Measurements from ENCODE around the gene CEBPE.

DNA sequence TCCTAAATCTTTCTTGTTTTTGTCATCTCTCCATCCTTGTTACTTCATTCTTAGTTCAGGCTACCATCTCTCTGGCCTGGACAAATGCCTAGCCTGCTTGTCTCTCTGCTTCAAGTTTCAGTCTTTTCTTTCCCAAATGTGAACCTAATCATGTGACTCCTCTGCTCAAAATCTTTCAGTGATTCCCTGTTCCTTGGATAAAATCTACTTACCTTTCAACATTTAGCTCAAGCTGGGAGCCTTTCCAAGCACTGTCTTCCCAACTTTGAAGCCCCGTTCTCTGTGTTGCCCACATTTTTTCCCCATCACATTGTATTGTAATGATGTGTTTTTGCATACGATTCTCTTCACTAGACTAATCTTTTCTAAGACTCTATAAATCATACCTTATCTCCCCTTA lies 39.7 kb upstream of the CEBPE start:
- no peak for TF ChIP-seq POLR2A (IDR thresholded peaks at IDR 0.05)
- TF ChIP-seq CTCF (IDR thresholded peaks at IDR 0.05): no peak
- TF ChIP-seq POLR2AphosphoS5 (IDR thresholded peaks at IDR 0.05): no peak

Measured in breast epithelium (tissue), 3 donors.